HepG2 (cell line): ENCODE data around the gene HPCAL1. TPM values are rescaled to one million over a fixed set of nuclear protein-coding genes. Genes with fewer than 3 reads are reported as not detected.

Experiments
- BRCA1 ChIP-seq: sonication (generic); formaldehyde crosslinking; IDR thresholded peaks from 2 replicates; pipeline ENCODE4 v1.4.0; 2020; ENCODE audit warnings: missing genetic modification reagents
- FOXA3 ChIP-seq: IDR thresholded peaks from 2 replicates; pipeline ENCODE4 v1.6.1; 2016; ENCODE audit warnings: missing genetic modification reagents, missing compliant biosample characterization
- FOXO1 ChIP-seq: sonication (generic); formaldehyde crosslinking; IDR thresholded peaks from 2 replicates; pipeline ENCODE4 v1.4.0; 2020; ENCODE audit warnings: missing genetic modification reagents
- HNF1B ChIP-seq: sonication (generic); formaldehyde crosslinking; IDR thresholded peaks from 2 replicates; pipeline ENCODE4 v1.5.1; 2020; ENCODE audit warnings: mild to moderate bottlenecking, moderate library complexity, missing genetic modification reagents
- KIAA2018 ChIP-seq: sonication (generic); formaldehyde crosslinking; IDR thresholded peaks from 2 replicates; pipeline ENCODE4 v1.5.0; 2020; ENCODE audit warnings: mild to moderate bottlenecking, missing genetic modification reagents, borderline replicate concordance
- LCORL ChIP-seq, 2 experiments: fragments of 450-650 bp in 1 of 2; sonication (generic) in 1 of 2; formaldehyde crosslinking in 1 of 2; IDR thresholded peaks; 2 replicates each; pipeline versions ENCODE4 v1.5.0 to v1.6.1; 2017 to 2020; ENCODE audit warnings: antibody characterized with exemption in 1 of 2, missing genetic modification reagents in 1 of 2
- NR2F1 ChIP-seq, 2 experiments: fragments of 450-650 bp in 1 of 2; formaldehyde crosslinking in 1 of 2; IDR thresholded peaks; 2 replicates each; pipeline versions ENCODE4 v1.5.0 to v1.6.1; 2016 to 2020; ENCODE audit warnings: mild to moderate bottlenecking in 1 of 2, missing compliant biosample characterization in 1 of 2, missing genetic modification reagents in 1 of 2, moderate library complexity in 1 of 2
- SATB2 ChIP-seq: sonication (generic); formaldehyde crosslinking; IDR thresholded peaks from 2 replicates; pipeline ENCODE4 v1.5.0; 2020; ENCODE audit warnings: missing genetic modification reagents
- THAP11 ChIP-seq: IDR thresholded peaks from 2 replicates; pipeline ENCODE4 v1.6.1; 2016; ENCODE audit warnings: missing biosample characterization, missing genetic modification reagents
- ZFP36L1 ChIP-seq: sonication (generic); formaldehyde crosslinking; IDR thresholded peaks from 2 replicates; pipeline ENCODE4 v1.8.0; 2022; ENCODE audit warnings: mild to moderate bottlenecking, missing genetic modification reagents, moderate library complexity
- ZNF224 ChIP-seq: sonication (generic); formaldehyde crosslinking; IDR thresholded peaks from 2 replicates; pipeline ENCODE4 v1.5.0; 2020; ENCODE audit warnings: mild to moderate bottlenecking, missing genetic modification reagents
- ZNF260 ChIP-seq: sonication (generic); formaldehyde crosslinking; IDR thresholded peaks from 2 replicates; pipeline ENCODE4 v1.4.0; 2020; ENCODE audit warnings: missing genetic modification reagents, low read depth, mild to moderate bottlenecking, borderline replicate concordance
- ZNF296 ChIP-seq: sonication (generic); formaldehyde crosslinking; conservative IDR thresholded peaks from 2 replicates; pipeline ENCODE4 v1.5.0; 2020; ENCODE audit warnings: mild to moderate bottlenecking, missing genetic modification reagents
- ZNF430 ChIP-seq: sonication (generic); formaldehyde crosslinking; IDR thresholded peaks from 2 replicates; pipeline ENCODE4 v1.9.0; 2021; ENCODE audit warnings: mild to moderate bottlenecking, missing genetic modification reagents
- ZNF839 ChIP-seq: sonication (generic); formaldehyde crosslinking; IDR thresholded peaks from 2 replicates; pipeline ENCODE4 v1.4.0; 2020; ENCODE audit warnings: missing genetic modification reagents, mild to moderate bottlenecking, borderline replicate concordance
- polyA plus RNA-seq, 8 experiments: library from polyadenylated mRNA; depleted of rRNA in 3 of 8; stranded (reverse) in 7 of 8; unstranded in 1 of 8; fragments of >200 nt; fragmentation: Illumina TruSeq in 4 of 8; extraction: Trizol in 4 of 8; gene quantifications; 2 replicates each; pipeline versions ENCODE4 v1.2.1 to v1.2.3, GENCODE V29; 2011 to 2016; ENCODE audit warnings: low read depth in 4 of 8, missing spikeins in 1 of 8, mixed read lengths in 1 of 8; ENCODE audit not compliant: insufficient read depth in 1 of 8
- total RNA-seq, 5 experiments: library from RNA; depleted of rRNA; stranded (reverse); fragments of >200 nt; fragmentation: Illumina TruSeq; extraction: Trizol; gene quantifications; 2 replicates each; pipeline ENCODE4 v1.2.3, GENCODE V29; 2016; ENCODE audit warnings: low read depth in 1 of 5

HPCAL1 gene
- total and polyA plus RNA-seq, 2 of the 13 experiments (the other 11 are each of a cell fraction or from before 2014, with no cell fraction given): 29.5 to 29.9 TPM

GRCh38 chr2:10434886-10435819 is 132.4 kb downstream of the HPCAL1 start (continued):
- TF ChIP-seq BRCA1 (CRISPR knock-in tag): no peak
- TF ChIP-seq HNF1B: peak; percentile 72
- TF ChIP-seq LCORL (IDR thresholded peaks at IDR 0.05): no peak
- peak; percentile 71 for TF ChIP-seq LCORL (CRISPR knock-in tag; IDR thresholded peaks at IDR 0.05)
- no peak for TF ChIP-seq KIAA2018 (CRISPR knock-in tag)
- no peak for TF ChIP-seq SATB2 (CRISPR knock-in tag)
- TF ChIP-seq ZNF296: no peak
- peak; percentile 60 for TF ChIP-seq FOXA3
- TF ChIP-seq THAP11 (CRISPR knock-in tag): peak; percentile 64
- TF ChIP-seq ZNF839 (CRISPR knock-in tag): no peak
- TF ChIP-seq FOXO1 (CRISPR knock-in tag): peak; percentile 81
- no peak for TF ChIP-seq ZNF430
- TF ChIP-seq ZNF224 (CRISPR knock-in tag): no peak
- TF ChIP-seq ZNF260 (CRISPR knock-in tag): no peak
- no peak for TF ChIP-seq ZFP36L1 (CRISPR knock-in tag)
- peak in 1 of 2 experiments; percentile 6; a peak in 1 of 4 replicates for TF ChIP-seq NR2F1 (CRISPR knock-in tag; IDR thresholded peaks at IDR 0.05)
